Activated CD4-positive, alpha-beta T cell treated with anti-CD3 and anti-CD28 coated beads for 4 hours (primary cell): ENCODE results near the gene SLA2.
"Not testable (repeated sequence)": the region's sequence is repeated elsewhere in the genome, so short reads cannot be mapped to it uniquely, and the experiment has no call there.

Experiments
- DNase-seq, 2 donors: peaks; one replicate each; pipeline ENCODE4 v3.0.0-alpha.2; 2020

SLA2 gene

GRCh38 chr20:36573103-36573797, 72.7 kb downstream of the SLA2 start, which contains the start of gene TGIF2:
TGIF2 (plus strand) TSS chr20:36573597; CDS start chr20:36578775, 5,178 bp downstream.
- peak; percentile 89 for DNase-seq

- DNase-seq, result peak; percentile 72 to 75
These were observed 73.3 kb downstream of the SLA2 start for GRCh38 chr20:36572701-36573102.

GRCh38 chr20:36571564-36572504, 74.2 kb downstream of the SLA2 start:
- DNase-seq, result no peak

- no peak for DNase-seq
These were observed 76.1 kb downstream of the SLA2 start for GRCh38 chr20:36569847-36570429.

GRCh38 chr20:36565520-36565919, 80.5 kb downstream of the SLA2 start:
- no peak for DNase-seq

- DNase-seq, result not testable (repeated sequence)
These were observed 81.3 kb downstream of the SLA2 start for GRCh38 chr20:36564726-36565121.

- DNase-seq, result not testable (repeated sequence)
These were observed 81.8 kb downstream of the SLA2 start for GRCh38 chr20:36564078-36564725.

- no peak for DNase-seq
These were observed 82.6 kb downstream of the SLA2 start for GRCh38 chr20:36563374-36563773.

GRCh38 chr20:36562724-36563123, 83.3 kb downstream of the SLA2 start:
- DNase-seq, result no peak
